Psoas muscle (tissue), 8 donors: ENCODE measurements around the gene PARVB. TPM values are rescaled to one million over a fixed set of nuclear protein-coding genes. Genes with fewer than 3 reads are reported as not detected.

ENCODE experiments used
- ATAC-seq, 4 donors: fragments of 200-7000 bp; cut with Tn5 transposase; one replicate each; pipeline ENCODE4 v1.9.1; 2020; ENCODE audit warnings: moderate library complexity in 3 of 4, mild to moderate bottlenecking in 2 of 4
- DNase-seq, 2 donors: peaks; one replicate each; pipeline ENCODE4 v3.0.0-alpha.2; 2020
- H3K27ac ChIP-seq: fragments of 200-600 bp; one replicate; pipeline ENCODE4 v1.8.0; 2022
- H3K27me3 ChIP-seq, 3 donors: fragments of 200-600 bp in 1 of 3; one replicate each; pipeline versions ENCODE4 v1.6.1 to v1.8.0; 2013 to 2022; ENCODE audit warnings: low read length in 2 of 3, mild to moderate bottlenecking in 2 of 3, moderate library complexity in 1 of 3; ENCODE audit not compliant: insufficient read depth in 3 of 3
- H3K36me3 ChIP-seq, 2 donors: fragments of 200-600 bp in 1 of 2; one replicate each; pipeline versions ENCODE4 v1.6.1 to v1.8.0; 2013 to 2022; ENCODE audit warnings: low read depth in 1 of 2, mild to moderate bottlenecking in 1 of 2, moderate library complexity in 1 of 2; ENCODE audit not compliant: insufficient read depth in 1 of 2
- H3K4me1 ChIP-seq: fragments of 200-600 bp; one replicate; pipeline ENCODE4 v1.8.0; 2022
- H3K4me3 ChIP-seq: fragments of 200-600 bp; one replicate; pipeline ENCODE4 v1.8.0; 2022; ENCODE audit warnings: mild to moderate bottlenecking
- H3K9me3 ChIP-seq: fragments of 200-600 bp; one replicate; pipeline ENCODE4 v1.8.0; 2022
- CTCF ChIP-seq: fragments of 200-600 bp; IDR thresholded peaks from one replicate; pipeline ENCODE4 v1.8.0; 2022; ENCODE audit warnings: antibody characterized with exemption
- WGBS, 3 donors: extraction: QIAGEN DNeasy Blood & Tissue Kit; methylation state at CpG; one replicate each; pipeline versions ENCODE4 v1.1.6 to v1.1.7; 2013; 5-methylcytosine and 5-hydroxymethylcytosine counted together
- intact Hi-C, 2 donors: fragments of 100-400 bp; cut with DNase I; formaldehyde crosslinking; loops; one replicate each; pipeline versions ENCODE4 v1.11.0 to v1.14.2; 2022
- polyA plus RNA-seq, 3 donors: library from polyadenylated mRNA; stranded (reverse); fragments of 200-250 nt; gene quantifications; one replicate each; pipeline ENCODE4 v1.2.3, GENCODE V29; 2013
- total RNA-seq, 4 donors: library from RNA; stranded (reverse); fragmentation: NEBNext Ultra II Directional in 2 of 4; extraction: Animal tissue kit (Norgen Biotek cat#: 25700) in 2 of 4; gene quantifications; one replicate each; pipeline versions ENCODE4 v1.2.1 to v1.2.4, GENCODE V29; 2021 to 2023
- donor health status: healthy with polysubstance abuse.
- donor health status: DM: no; HTN: no; CAD: no; lungs with moderate emphysema.
- donor health status: Bipolar disorder and iron deficiency.
- donor health status: healthy.
- donor health status: DM: yes; HTN: yes; CAD: no.
- donor health status: DM: no; HTN: no; CAD: no.
- donor health status: DM: no; HTN: no; CAD: no.
- donor health status: DM: yes; HTN: yes; CAD: no.

Gene PARVB
- total and polyA plus RNA-seq, 7 donors: 84.5 to 172 (median 103) TPM

GRCh38 chr22:44033287-44033686 is 9.2 kb downstream of the PARVB start:
- intact Hi-C loops: no loop called here
- no peaks in the 10 kb centered on the region for H3K9me3 ChIP-seq
- H3K4me3 ChIP-seq: peak overlapping the region; percentile 24
- H3K27me3 ChIP-seq: no peaks in the 10 kb centered on the region
- H3K4me1 ChIP-seq: peaks cover 85% of the 10 kb centered on the region
- DNase-seq (peak in 1 of 2 donors; percentile 6), ATAC-seq (no peak)
- TF ChIP-seq CTCF: no peak
- peak overlapping the region; percentile 96 for H3K27ac ChIP-seq
- 50 to 73% (median 52%) methylated on average over 7 of the region's 7 CpGs for WGBS, 3 donors
- no peaks in the 10 kb centered on the region for H3K36me3 ChIP-seq

DNA sequence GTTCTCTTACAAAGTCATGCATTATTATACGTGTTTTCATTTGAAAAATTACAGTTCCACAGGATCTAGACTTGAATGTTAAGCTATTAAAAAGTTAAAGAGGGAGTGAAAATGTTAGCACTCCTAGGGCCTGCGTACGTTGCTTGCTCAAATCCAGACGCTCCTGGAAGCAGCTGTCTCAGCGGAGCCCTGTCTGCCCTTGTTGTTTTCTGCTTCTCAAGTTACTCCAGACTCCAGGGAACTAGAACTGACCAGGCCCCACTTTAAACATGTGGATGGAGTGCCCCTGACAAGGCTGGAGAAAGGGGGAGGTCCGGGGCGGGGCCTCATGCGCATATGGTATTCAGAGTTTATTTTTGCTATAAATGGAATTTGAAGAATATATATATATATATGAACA is 9.6 kb downstream of the PARVB start:
- Histone ChIP-seq H3K4me3 (peak overlapping the region; percentile 24), H3K4me1 (peaks cover 85% of the 10 kb centered on the region), H3K27me3 (no peaks in the 10 kb centered on the region), H3K36me3 (no peaks in the 10 kb centered on the region), H3K27ac (peak overlapping the region; percentile 96), H3K9me3 (no peaks in the 10 kb centered on the region)
- TF ChIP-seq CTCF: no peak
- intact Hi-C loops: no loop called here
- ATAC-seq (peak; percentile 61 to 71 (median 67)), DNase-seq (peak; percentile 40 to 64)
- WGBS, 3 donors: 23 to 31% (median 27%) methylated on average over 8 of the region's 8 CpGs

- DNase-seq (peak; percentile 50 to 78), ATAC-seq (peak; percentile 93 to 96 (median 94))
- Histone ChIP-seq H3K4me3 (no peak overlapping the region), H3K9me3 (no peaks in the 10 kb centered on the region), H3K27ac (peak overlapping the region; percentile 87), H3K27me3 (no peaks in the 10 kb centered on the region), H3K36me3 (no peaks in the 10 kb centered on the region), H3K4me1 (peaks cover 49% of the 10 kb centered on the region)
- intact Hi-C loops: no loop called here
- 20 to 34% (median 20%) methylated on average over 9 of the region's 9 CpGs for WGBS, 3 donors
- no peak for TF ChIP-seq CTCF
Observed at GRCh38 chr22:44037519-44038375, 13.6 kb downstream of the PARVB start.

DNA sequence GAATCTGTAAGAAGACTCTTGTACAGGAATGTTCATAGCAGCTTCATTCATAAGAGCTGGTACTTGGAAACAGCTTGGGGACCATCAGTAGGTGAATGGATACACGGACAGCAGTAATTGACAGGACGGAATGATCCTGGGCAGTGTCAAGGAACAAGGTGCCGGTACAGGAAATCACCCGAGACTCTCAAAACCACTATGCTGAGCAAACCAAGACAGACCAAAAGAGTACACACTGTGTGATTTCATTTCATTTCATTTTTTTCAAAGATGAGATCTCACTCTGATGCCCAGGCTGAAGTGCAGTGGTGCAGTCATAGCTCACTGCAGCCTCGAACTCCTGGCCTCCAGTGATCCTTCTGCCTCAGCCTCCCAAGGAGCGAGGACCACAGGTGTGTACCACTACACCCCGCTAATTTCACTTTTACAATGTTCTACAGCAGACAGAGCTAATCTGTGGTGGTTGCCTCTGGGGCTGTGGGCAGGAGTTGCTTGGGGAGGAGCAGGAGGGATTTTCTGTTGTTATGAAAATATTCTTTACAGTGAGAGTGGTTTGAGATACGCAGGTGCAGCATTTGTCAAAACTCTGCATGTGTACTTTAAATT is 15.6 kb downstream of the PARVB start:
- no peak for DNase-seq

More for the DNA sequence above, 15.6 kb downstream of the PARVB start:
- H3K9me3 ChIP-seq: no peaks in the 10 kb centered on the region
- H3K4me1 ChIP-seq: peaks cover 32% of the 10 kb centered on the region
- H3K36me3 ChIP-seq: no peaks in the 10 kb centered on the region
- no peak for TF ChIP-seq CTCF
- WGBS, 3 donors: 86 to 99% (median 91%) methylated on average over 8 of the region's 8 CpGs
- H3K27ac ChIP-seq: no peak overlapping the region
- no peak overlapping the region for H3K4me3 ChIP-seq
- no peaks in the 10 kb centered on the region for H3K27me3 ChIP-seq
- ATAC-seq: no peak
- intact Hi-C loops: no loop called here
